ENCODE measurements around the gene TELO2.

DNA sequence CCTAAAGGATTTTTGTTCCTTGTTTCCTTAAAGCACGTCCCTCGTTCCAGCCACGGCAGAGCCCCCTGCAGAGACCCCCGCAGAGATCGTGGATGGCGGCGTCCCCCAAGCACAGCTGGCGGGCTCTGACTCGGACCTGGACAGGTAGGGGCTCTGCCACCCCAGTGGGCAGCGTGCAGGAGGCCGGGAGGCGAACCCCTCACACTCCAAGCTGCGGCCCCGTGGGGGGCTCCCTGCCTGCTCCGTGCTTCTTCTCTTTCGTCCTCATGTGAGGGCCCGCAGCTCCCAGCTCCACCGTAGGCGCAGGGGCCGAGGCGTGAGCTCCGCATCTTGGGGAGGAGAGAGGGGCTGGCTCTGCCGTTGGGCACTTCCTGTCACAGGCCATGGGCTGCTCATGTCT lies 8.5 kb downstream of the TELO2 start:
- TF ChIP-seq, protein P1, sequence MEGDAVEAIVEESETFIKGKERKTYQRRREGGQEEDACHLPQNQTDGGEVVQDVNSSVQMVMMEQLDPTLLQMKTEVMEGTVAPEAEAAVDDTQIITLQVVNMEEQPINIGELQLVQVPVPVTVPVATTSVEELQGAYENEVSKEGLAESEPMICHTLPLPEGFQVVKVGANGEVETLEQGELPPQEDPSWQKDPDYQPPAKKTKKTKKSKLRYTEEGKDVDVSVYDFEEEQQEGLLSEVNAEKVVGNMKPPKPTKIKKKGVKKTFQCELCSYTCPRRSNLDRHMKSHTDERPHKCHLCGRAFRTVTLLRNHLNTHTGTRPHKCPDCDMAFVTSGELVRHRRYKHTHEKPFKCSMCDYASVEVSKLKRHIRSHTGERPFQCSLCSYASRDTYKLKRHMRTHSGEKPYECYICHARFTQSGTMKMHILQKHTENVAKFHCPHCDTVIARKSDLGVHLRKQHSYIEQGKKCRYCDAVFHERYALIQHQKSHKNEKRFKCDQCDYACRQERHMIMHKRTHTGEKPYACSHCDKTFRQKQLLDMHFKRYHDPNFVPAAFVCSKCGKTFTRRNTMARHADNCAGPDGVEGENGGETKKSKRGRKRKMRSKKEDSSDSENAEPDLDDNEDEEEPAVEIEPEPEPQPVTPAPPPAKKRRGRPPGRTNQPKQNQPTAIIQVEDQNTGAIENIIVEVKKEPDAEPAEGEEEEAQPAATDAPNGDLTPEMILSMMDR (IDR thresholded peaks at IDR 0.05 in 8 of 11, conservative IDR thresholded peaks at IDR 0.05 in 3 of 11): no peak
- TF ChIP-seq POLR2A (IDR thresholded peaks at IDR 0.05): no peak
